Omental fat pad (tissue), 4 donors: Measurements from ENCODE around the gene CSMD2. TPM values are rescaled to one million over a fixed set of nuclear protein-coding genes. Genes with fewer than 3 reads are reported as not detected.

Experiments used
- ATAC-seq: fragments of 150-250 bp; one replicate; pipeline ENCODE4 v1.9.1; 2016; ENCODE audit warnings: mild to moderate bottlenecking, moderate library complexity; ENCODE audit not compliant: low FRiP score
- DNase-seq: peaks from one replicate; pipeline ENCODE4 v3.0.0-alpha.2; 2019; ENCODE audit warnings: low spot score
- CTCF ChIP-seq, 3 donors: fragments of 450-650 bp; IDR thresholded peaks; one replicate each; pipeline ENCODE4 v1.5.1; 2016 to 2017; ENCODE audit warnings: antibody characterized with exemption in 3 of 3, mild to moderate bottlenecking in 3 of 3, moderate library complexity in 2 of 3
- total RNA-seq, 4 donors: library from RNA; depleted of rRNA; stranded (reverse); fragments of >200 nt; gene quantifications; one replicate each; pipeline ENCODE4 v1.1.0, GENCODE V29; 2016

The CSMD2 gene
- total RNA-seq, 4 donors from 2014 or later, result 0.19 to 3.8 (median 0.60) TPM; not detected in 1

- DNase-seq (no peak), ATAC-seq (no peak)
- no peak for TF ChIP-seq CTCF (IDR thresholded peaks at IDR 0.05)
Observed at GRCh38 chr1:34055818-34056217, 109.2 kb downstream of the CSMD2 start.

- ATAC-seq, result no peak
- TF ChIP-seq CTCF (IDR thresholded peaks at IDR 0.05), result no peak
- no peak for DNase-seq
Observed at GRCh38 chr1:34054920-34055319, 110.1 kb downstream of the CSMD2 start.

GRCh38 chr1:34053660-34054059, 111.4 kb downstream of the CSMD2 start:
- no peak for TF ChIP-seq CTCF (IDR thresholded peaks at IDR 0.05)
- no peak for ATAC-seq
- no peak for DNase-seq

GRCh38 chr1:34052565-34052964, 112.5 kb downstream of the CSMD2 start:
- ATAC-seq (no peak), DNase-seq (no peak)
- no peak for TF ChIP-seq CTCF (IDR thresholded peaks at IDR 0.05)

GRCh38 chr1:34050709-34051485, 114.1 kb downstream of the CSMD2 start:
- ATAC-seq, result no peak
- DNase-seq, result no peak
- TF ChIP-seq CTCF (IDR thresholded peaks at IDR 0.05), result no peak

GRCh38 chr1:34049994-34050393, 115.0 kb downstream of the CSMD2 start:
- DNase-seq (no peak), ATAC-seq (no peak)
- TF ChIP-seq CTCF (IDR thresholded peaks at IDR 0.05), result no peak

GRCh38 chr1:34049477-34049876, 115.6 kb downstream of the CSMD2 start:
- ATAC-seq (no peak), DNase-seq (no peak)
- TF ChIP-seq CTCF (IDR thresholded peaks at IDR 0.05), result no peak
